ENCODE results near the gene ATP1B3.

DNA sequence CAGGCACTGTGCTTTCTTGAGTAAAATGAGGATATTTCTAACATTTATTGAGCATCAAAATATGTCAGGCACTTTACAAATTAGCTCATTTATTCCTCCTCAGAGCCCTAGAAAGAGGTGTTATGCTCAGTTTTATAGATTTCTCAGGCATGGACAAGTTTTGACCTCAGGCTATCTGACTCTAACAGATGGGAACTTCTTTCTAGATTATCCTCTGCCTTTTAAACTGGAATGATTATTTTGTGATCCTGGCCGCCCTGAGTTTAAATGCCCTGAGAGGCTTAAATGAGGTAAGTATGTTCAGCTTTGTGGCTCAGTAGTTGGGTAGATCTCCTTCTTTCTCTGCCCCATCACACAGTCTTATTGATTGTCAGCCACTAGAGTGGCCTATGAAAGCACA lies 32.3 kb upstream of the ATP1B3 start:
- TF ChIP-seq POLR2AphosphoS5 (IDR thresholded peaks at IDR 0.05; ENCODE audit: borderline replicate concordance, low read depth, low read length), result no peak
- TF ChIP-seq EZH2 (IDR thresholded peaks at IDR 0.05), result no peak
